GM21423 (cell line): ENCODE results near the gene TOP3A.

ENCODE experiments used
- ATAC-seq: cut with Tn5 transposase; IDR thresholded peaks from one replicate; pipeline ENCODE4 v1.9.1; 2021; ENCODE audit warnings: mild to moderate bottlenecking, moderate library complexity; ENCODE audit not compliant: unreplicated experiment

The TOP3A gene

DNA sequence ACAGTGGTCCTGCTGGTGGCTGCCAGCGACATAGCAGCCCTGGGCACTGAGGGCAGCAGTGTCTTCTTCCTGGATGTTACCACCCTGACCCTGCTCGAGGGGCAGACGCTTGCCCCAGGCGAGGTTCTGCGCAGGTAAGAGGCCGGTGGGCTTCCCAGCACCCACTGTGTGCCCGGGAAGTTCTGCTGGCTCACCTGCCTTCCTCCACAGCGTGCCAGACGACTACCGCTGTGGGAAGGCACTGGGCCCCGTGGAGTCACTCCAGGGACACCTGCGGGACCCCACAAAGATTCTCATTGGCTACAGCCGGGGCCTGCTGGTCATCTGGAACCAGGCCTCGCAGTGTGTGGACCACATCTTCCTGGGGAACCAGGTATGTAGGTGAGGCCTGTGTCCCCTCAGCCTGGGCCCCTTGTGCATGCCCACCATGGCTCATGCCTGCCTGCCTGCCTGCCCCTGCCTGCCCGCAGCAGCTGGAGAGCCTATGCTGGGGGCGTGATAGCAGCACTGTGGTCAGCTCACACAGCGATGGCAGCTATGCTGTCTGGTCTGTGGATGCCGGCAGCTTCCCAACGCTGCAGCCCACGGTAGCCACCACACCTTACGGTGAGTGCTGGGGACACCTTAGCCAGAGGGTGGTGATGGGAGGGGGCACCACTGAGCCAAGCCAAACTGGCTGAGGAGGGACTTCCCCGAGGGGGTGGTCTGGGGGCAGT lies 80.8 kb downstream of the TOP3A start:
- no peak for ATAC-seq

DNA sequence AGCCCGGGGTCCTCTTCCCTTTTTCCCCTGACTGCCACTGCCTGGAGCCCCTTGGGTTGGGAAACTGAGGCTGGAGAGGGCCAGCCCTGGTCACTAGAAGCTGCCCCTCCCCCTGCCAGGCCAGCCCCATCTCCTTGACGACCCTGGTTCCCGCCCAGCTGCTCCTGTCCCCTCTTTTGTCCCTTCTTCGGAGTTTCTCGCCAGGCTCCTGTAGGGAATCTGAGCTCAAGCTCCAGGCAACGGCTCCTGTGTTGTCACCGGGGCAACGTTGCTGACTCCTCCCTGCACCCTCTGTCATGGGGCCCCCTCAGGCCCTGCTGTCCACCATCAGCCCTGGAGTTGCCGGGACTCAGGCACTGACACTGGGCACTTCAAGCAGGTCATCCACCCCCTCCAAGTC lies 83.6 kb downstream of the TOP3A start:
- no peak for ATAC-seq

DNA sequence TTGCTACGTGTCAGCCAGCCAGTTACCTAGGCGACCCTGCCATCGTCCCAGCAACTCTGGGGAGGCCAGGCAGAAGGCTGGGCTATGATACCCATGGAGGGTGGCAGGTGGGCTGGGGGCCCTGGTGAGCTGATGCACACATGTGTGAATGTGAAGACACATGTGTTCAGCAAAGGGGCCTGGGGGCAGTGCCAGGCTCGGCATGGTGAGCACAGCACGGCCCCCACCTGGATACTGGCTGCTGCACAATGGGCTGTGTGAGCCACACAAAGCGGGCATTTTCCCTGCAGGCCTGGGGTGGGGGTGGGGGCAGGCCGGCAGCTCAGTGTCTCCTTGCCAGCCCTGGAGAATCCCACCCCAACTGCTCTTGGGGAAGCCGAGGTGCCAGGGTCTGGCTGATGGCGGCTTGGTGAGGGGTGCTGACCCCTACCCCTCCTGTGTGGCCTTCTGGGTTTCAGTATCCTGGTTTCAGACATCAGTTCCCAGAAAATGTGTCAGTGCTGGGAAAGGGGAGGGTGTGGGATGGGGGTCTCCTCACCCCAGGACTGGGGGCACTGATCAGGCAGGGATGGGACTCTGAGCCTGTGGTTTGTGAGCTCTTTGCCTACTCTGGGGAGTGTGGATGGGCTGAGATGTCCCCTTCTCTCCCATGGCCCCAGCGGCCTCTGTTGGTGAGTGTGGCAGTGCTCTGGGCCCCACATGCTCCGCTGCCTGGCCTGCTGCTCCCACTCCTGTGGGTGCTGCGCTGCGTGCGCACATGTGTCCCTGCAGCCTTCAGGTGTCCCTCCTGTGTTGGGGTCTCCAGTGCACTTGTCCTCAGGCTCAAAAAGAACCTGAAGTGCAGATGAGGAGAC lies 84.3 kb downstream of the TOP3A start:
- ATAC-seq = no peak

DNA sequence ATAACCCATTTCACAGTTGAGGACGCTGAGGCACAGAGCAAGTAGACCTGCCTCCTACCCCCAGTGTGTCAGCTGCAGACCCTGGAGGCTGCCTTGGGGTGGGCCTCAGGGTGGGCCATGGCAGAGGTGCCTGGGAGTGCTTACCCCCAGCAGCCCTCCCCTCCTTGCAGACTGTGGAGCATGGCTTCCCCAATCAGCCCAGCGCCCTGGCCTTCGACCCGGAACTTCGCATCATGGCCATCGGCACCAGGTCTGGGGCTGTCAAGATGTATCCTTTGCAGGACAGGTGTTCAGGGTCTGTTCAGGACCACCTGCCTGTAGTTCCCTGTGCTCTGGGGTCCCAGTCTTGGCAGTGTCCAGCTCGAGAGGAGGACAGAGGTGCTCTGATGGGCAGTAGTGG lies 85.0 kb downstream of the TOP3A start:
- ATAC-seq = no peak

DNA sequence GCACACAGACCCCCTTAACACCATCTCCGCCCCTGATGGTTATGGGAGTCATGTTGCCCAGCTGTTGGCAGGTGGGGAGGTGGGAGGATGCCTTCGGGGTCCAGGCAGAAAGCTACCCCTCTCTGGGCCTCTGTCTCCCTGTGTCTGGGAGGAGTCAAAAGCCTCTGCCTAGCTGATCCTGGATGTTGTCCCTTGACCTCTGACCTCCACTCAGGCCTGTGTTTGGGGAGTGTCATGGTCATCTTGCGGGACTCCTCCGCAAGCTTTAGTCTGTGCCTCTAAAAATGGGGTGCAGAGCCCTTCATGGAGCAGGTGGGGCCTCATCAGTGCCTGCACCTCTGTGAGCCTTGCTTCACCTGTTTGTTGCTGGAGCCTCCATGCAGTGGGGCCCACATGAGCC lies 85.5 kb downstream of the TOP3A start:
- ATAC-seq = no peak

DNA sequence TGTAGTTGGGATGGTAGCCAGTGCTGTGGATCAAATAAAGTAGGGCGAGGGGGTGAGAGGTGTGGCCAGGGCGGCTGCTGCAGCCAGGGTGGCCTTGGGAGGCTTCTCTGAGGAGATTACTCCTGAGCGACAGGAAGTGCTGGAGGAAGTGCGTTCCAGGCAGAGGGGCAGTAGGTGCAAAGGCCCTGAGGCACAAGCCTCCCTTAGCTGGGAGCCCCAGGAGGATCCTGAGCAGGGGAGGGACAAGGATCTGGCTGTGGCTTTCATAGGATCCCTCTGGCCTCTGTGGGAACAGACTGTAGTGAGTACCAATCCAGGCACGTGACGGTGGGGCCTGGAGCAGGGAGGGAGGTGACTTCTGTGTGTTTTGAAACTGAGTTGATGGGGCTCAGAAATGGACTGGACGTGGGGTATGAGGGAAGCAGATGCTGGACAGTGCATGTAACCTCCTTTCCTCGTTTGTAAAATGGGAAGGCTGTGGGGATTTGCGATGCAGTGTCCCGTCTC lies 86.6 kb downstream of the TOP3A start:
- ATAC-seq = no peak

DNA sequence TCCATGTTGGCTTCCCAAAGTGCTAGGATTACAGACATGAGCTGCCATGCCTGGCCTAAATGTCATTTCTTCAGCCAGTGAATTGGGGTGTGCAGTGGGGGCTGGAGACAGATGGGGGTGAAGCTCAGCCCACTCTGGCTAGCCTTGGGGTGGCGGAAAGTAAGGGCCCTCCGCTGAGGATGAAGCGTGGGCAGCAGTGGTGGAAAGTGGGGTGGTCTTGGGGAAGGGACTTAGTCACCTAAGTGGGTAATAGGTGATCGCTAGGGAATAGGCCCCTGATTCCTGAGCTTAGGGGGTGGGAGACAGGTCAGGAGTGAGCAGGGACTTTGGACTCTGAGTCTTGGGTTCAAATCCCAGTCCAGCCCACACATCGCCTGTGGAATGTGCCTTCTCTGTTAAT lies 87.2 kb downstream of the TOP3A start:
- no peak for ATAC-seq

DNA sequence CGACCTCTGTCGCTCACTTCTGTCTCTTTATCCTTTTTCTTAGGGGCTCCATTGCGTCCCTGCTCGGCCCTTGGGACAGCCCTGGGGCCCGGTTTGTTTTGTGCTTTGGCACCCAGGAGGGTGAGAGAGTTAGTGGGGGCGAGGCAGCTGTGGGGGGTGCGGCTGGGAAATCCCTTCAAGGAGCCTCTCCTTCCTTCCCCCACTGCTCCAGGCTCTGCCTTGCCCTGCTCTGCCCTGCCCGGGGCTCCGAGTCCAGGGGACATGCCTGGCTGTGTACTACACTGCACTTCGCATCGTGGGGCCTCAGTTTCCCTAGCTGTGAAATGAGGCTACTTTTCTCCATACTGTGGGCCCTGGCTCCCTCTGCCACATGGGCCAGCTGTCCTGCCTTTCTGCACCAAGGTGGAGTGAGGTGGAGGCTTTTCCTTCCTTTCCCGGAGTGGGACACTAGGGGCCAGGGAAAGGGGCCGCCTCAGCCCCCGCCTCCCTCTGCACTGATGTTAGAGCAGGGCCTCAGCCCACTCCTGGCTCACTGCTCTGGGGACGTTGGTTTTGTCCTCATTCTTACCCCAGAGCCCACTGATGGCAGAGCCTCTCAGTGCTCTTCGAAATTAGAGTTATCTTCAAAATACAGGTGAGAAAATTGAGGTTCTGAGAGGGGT lies 88.4 kb downstream of the TOP3A start:
- ATAC-seq = no peak

DNA sequence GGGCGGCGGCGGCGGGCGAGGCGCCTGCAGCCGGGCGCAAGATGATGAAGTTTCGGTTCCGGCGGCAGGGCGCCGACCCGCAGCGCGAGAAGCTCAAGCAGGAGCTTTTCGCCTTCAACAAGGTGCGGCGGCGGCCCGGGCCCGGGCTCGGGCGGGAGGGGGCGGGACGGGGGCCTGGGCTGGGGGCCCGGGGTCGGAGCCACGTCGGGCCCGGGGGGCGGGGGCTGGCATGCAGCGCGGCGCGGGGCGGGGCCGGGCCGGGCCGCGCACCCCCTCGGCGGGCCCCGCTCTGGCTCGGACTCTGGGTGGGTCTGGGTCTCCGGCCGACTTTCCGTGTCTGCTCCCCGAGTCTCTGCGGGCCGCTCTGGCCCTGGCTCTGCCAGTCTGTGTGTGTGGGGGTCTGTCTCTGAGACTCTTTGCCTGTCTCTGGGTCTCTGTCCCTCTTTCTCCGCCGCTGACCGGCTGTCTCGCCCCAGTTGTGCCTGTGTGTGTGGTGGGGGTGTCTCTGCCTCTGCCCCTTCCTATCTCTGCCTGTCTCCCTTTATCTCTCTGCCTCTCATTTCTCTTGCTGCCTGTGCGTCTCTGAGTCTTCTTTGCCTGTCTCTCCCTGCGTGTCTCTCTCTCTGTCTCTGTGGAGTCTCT lies 89.0 kb downstream of the TOP3A start:
- no peak for ATAC-seq

DNA sequence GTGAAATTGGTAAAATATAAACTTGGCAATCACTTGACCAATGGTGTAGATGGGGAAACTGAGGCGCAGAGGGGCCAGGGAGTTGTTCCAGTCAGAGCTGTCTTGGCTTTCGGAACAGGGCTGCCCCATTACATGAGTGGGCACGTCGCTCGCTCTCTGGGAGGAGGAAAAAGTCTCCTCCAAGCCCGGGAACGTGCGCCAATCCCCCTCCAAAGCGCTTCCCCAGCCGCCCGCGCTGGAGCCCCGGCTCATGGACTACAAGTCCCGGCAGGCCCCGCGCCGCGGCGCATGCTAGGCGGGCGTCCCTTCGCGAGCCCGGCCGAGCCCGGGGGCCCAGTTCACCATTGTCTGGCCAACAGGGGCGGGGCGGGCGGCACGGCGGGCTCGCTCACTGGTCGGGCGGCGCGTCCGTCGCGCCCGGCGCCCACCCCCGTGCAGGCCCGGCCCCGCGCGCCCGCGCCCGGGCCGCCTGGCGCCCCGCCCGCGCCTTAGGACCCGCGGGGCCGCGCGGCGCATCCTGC lies 89.6 kb downstream of the TOP3A start, which contains the start of gene LLGL1:
Gene LLGL1, plus strand, starts transcription at position 515 of the 521 bp plus-strand sequence. CDS start 48 bp downstream, outside the sequence.
- peak; percentile 86 for ATAC-seq

DNA sequence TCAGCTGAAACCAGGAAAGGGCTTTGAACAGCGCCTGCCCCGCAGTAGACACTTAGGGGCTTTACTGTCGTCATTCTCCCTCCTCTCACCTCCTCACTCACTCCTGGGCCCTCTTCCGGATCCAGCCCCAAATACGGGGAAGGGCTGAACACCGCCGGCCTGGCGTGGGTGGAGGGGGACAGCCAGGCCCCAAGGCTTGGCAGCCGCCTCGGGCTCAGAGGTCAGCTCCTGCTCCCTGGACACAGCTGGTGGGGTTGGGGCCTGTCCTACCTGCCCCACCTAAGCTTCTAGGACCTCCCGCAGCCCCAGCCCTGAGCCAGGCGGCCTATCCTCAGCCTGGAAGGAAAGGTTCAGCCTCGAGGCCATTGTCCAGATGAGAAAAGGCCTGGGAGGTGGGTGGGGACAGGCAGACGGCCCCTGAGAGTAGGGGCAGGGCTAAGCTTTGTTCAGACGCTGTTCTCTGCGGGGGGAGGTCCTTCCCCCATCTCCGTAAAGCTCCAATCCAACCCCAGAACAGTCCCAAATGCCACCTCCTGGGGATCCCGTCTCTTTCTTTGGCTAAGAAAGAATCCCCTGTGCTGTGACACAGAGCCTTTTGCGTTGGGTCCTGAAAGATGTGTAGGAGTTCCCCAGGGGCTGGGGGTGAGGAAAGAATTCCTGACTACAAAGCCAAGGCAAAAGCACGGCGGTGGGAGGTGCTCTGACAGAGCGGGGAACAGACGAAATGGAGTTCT lies 90.2 kb downstream of the TOP3A start:
- no peak for ATAC-seq

DNA sequence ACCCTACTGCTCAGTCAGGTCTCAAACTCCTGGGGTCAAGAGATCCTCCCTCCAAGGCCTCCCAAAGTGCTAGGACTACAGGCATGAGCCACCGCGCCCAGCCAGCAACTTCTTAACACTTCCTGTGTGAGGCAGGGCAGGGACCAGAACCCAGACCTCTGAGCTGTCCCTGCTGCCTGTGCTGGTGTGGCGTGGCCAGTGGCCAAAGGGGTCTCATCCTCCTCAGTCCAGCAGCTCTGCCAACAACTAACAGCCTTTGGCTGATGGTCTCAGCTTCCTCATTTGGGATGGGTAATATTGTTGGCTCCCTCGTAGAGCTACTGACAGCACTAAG lies 90.8 kb downstream of the TOP3A start:
- ATAC-seq = no peak
